ENCODE data around the gene PDIK1L. TPM values are rescaled to one million over a fixed set of nuclear protein-coding genes. Genes with fewer than 3 reads are reported as not detected.

PDIK1L gene
- total and polyA plus RNA-seq, 2 donors (not counting 1 experiment from before 2014, with no cell fraction given): 1.3 to 17.3 TPM

GRCh38 chr1:26096471-26096870 is 15.2 kb upstream of the PDIK1L start:
- Histone ChIP-seq H3K79me2 (ENCODE audit: control insufficient read depth, insufficient read depth, low read length) (no peaks in the 10 kb centered on the region), H3K4me2 (replicated peaks; ENCODE audit: low read depth, low read length, poor library complexity, severe bottlenecking) (no peak overlapping the region), H4K20me1 (ENCODE audit: control insufficient read depth, insufficient read depth, low read length, poor library complexity, severe bottlenecking) (no peaks in the 10 kb centered on the region), H3K4me3 (ENCODE audit: control extremely low read depth in 1 of 5, extremely low read depth in 1 of 5, insufficient read depth in 1 of 5, low read depth in 2 of 5, low read length in 4 of 5) (no peak overlapping the region), H3K36me3 (replicated peaks in 1 of 2; ENCODE audit: control extremely low read depth in 1 of 2, control insufficient read depth in 1 of 2, extremely low read depth in 1 of 2, insufficient read depth in 2 of 2, low read length in 1 of 2) (no peaks in the 10 kb centered on the region), H3K4me1 (ENCODE audit: control insufficient read depth in 2 of 2, insufficient read depth in 2 of 2, low read length in 2 of 2) (no peaks in the 10 kb centered on the region), H3K27ac (ENCODE audit: low read length in 2 of 2) (no peak overlapping the region), H3K9me3 (ENCODE audit: control extremely low read depth in 1 of 3, control insufficient read depth in 2 of 3, insufficient read depth in 1 of 3, low read length in 2 of 3) (no peaks in the 10 kb centered on the region), H2AFZ (ENCODE audit: insufficient read depth, low read depth, low read length, poor library complexity, severe bottlenecking) (no peak overlapping the region), H3K27me3 (replicated peaks in 1 of 4; ENCODE audit: control extremely low read depth in 1 of 4, control insufficient read depth in 3 of 4, insufficient read depth in 4 of 4, low read length in 3 of 4) (peaks cover 0 to 5% (median 0%) of the 10 kb centered on the region in 4 experiments), H3K9ac (ENCODE audit: low read length) (no peak overlapping the region)
- CTCF ChIA-PET: interaction anchor here (17.9 kb wide), 1 partner anchor 50 kb away, joined by 336 read pairs; no protein-coding TSS in a partner anchor
- no peak overlapping the region for H3K4me3 Mint-ChIP-seq
- no peaks in the 10 kb centered on the region for H3K9me3 Mint-ChIP-seq (ENCODE audit: insufficient read depth)
- DNase-seq (no peak), ATAC-seq (ENCODE audit: low read depth) (no peak)
- TF ChIP-seq CTCF (IDR thresholded peaks at IDR 0.05) (no peak), EZH2 (IDR thresholded peaks at IDR 0.05; ENCODE audit: borderline replicate concordance, insufficient read depth, low read depth, low read length, poor library complexity, severe bottlenecking) (no peak)
- POLR2A ChIA-PET: no interaction called here
- intact Hi-C loops (cut with micrococcal nuclease): no loop called here
- no CpG with 5 or more reads among the region's 2 CpGs for WGBS (ENCODE audit: insufficient coverage)
- no peak overlapping the region for H3K27ac Mint-ChIP-seq
- no peaks in the 10 kb centered on the region for H3K4me1 Mint-ChIP-seq
- H3K27me3 Mint-ChIP-seq: peaks cover 34% of the 10 kb centered on the region

GRCh38 chr1:26097696-26098095 is 13.9 kb upstream of the PDIK1L start:
- TF ChIP-seq CTCF (IDR thresholded peaks at IDR 0.05): no peak
- no peak for TF ChIP-seq EZH2 (IDR thresholded peaks at IDR 0.05; ENCODE audit: borderline replicate concordance, insufficient read depth, low read depth, low read length, poor library complexity, severe bottlenecking)
- Histone ChIP-seq H3K79me2 (ENCODE audit: control insufficient read depth, insufficient read depth, low read length) (no peaks in the 10 kb centered on the region), H4K20me1 (ENCODE audit: control insufficient read depth, insufficient read depth, low read length, poor library complexity, severe bottlenecking) (no peaks in the 10 kb centered on the region), H3K4me1 (ENCODE audit: control insufficient read depth in 2 of 2, insufficient read depth in 2 of 2, low read length in 2 of 2) (no peaks in the 10 kb centered on the region), H3K4me3 (ENCODE audit: control extremely low read depth in 1 of 5, extremely low read depth in 1 of 5, insufficient read depth in 1 of 5, low read depth in 2 of 5, low read length in 4 of 5) (no peak overlapping the region), H3K27me3 (replicated peaks in 1 of 4; ENCODE audit: control extremely low read depth in 1 of 4, control insufficient read depth in 3 of 4, insufficient read depth in 4 of 4, low read length in 3 of 4) (no peaks in the 10 kb centered on the region), H3K36me3 (replicated peaks in 1 of 2; ENCODE audit: control extremely low read depth in 1 of 2, control insufficient read depth in 1 of 2, extremely low read depth in 1 of 2, insufficient read depth in 2 of 2, low read length in 1 of 2) (no peaks in the 10 kb centered on the region), H2AFZ (ENCODE audit: insufficient read depth, low read depth, low read length, poor library complexity, severe bottlenecking) (no peak overlapping the region), H3K9ac (ENCODE audit: low read length) (no peak overlapping the region), H3K9me3 (ENCODE audit: control extremely low read depth in 1 of 3, control insufficient read depth in 2 of 3, insufficient read depth in 1 of 3, low read length in 2 of 3) (no peaks in the 10 kb centered on the region), H3K4me2 (replicated peaks; ENCODE audit: low read depth, low read length, poor library complexity, severe bottlenecking) (no peak overlapping the region), H3K27ac (ENCODE audit: low read length in 2 of 2) (no peak overlapping the region)
- CTCF ChIA-PET: interaction anchor here (0.7 to 17.9 kb wide), 2 partner anchors 43 to 49 kb away, joined by 3 to 336 read pairs; no protein-coding TSS in a partner anchor
- intact Hi-C loops (cut with micrococcal nuclease): no loop called here
- H3K9me3 Mint-ChIP-seq (ENCODE audit: insufficient read depth): no peaks in the 10 kb centered on the region
- POLR2A ChIA-PET: no interaction called here
- peaks cover 30% of the 10 kb centered on the region for H3K27me3 Mint-ChIP-seq
- ATAC-seq (ENCODE audit: low read depth) (no peak), DNase-seq (no peak)
- no peak overlapping the region for H3K27ac Mint-ChIP-seq
- H3K4me1 Mint-ChIP-seq: no peaks in the 10 kb centered on the region
- no peak overlapping the region for H3K4me3 Mint-ChIP-seq

Data from B cell (primary cell).